GM23248 (cell line): Measurements from ENCODE around the gene CRACDL.

ENCODE experiments used
- EZH2 ChIP-seq: fragments of 200-600 bp; sonication (generic); IDR thresholded peaks from 2 replicates; pipeline ENCODE4 v1.6.1; 2018; ENCODE audit warnings: antibody characterized with exemption, mild to moderate bottlenecking; ENCODE audit not compliant: insufficient read depth, poor library complexity, severe bottlenecking
- EZH2phosphoT487 ChIP-seq: fragments of 200-600 bp; sonication (generic); IDR thresholded peaks from 2 replicates; pipeline ENCODE4 v1.6.1; 2018; ENCODE audit warnings: antibody characterized with exemption, moderate library complexity, mild to moderate bottlenecking, low read depth; ENCODE audit not compliant: insufficient read depth

DNA sequence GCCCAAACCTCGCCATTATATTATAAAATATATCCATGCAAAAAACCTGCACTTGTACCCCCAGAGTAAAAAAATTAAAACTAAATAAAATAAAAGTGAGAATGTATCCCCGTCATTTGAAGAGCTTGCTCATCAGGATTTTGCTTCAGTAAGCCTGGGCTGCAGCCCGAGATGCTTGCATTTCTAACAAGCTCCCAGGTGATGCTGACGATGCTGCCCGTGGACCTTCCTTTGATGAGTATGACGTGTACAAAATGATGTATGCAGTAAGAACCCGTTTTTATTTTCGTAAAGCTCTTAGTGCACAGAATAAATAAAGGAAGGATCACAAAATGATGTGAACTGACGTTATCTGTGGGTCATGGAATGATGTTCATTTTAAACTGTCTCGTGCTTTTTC lies 63.5 kb downstream of the CRACDL start:
- TF ChIP-seq EZH2 (no peak), EZH2phosphoT487 (no peak)
